ENCODE measurements around the gene OAS2.

GRCh38 chr12:112967858-112968257, 10.5 kb upstream of the OAS2 start:
- TF ChIP-seq TEAD4 (IDR thresholded peaks at IDR 0.05) (no peak), MAX (IDR thresholded peaks at IDR 0.05) (no peak), REST (IDR thresholded peaks at IDR 0.05; ENCODE audit: low read depth) (no peak), CREB1 (IDR thresholded peaks at IDR 0.05; ENCODE audit: low read depth) (no peak), YY1 (IDR thresholded peaks at IDR 0.05; ENCODE audit: low read depth) (no peak), TCF12 (IDR thresholded peaks at IDR 0.05; ENCODE audit: low read depth) (no peak), EP300 (IDR thresholded peaks at IDR 0.05; ENCODE audit: borderline replicate concordance) (no peak), EGR1 (IDR thresholded peaks at IDR 0.05) (no peak), CEBPB (IDR thresholded peaks at IDR 0.05) (no peak), NFIC (IDR thresholded peaks at IDR 0.05) (no peak), USF1 (IDR thresholded peaks at IDR 0.05) (no peak), TAF1 (IDR thresholded peaks at IDR 0.05; ENCODE audit: low read depth) (no peak)
